DMS 273 treated with DMSO at 0.1 percent for 48 hours (cell line): Measurements from ENCODE around the gene CTSV.
"Not testable (repeated sequence)": the region's sequence is repeated elsewhere in the genome, so short reads cannot be mapped to it uniquely, and the experiment has no call there.

Source experiments
- DNase-seq: peaks from one replicate; lab custom pipeline; 2025; lab: John Stamatoyannopoulos, UW

CTSV gene

DNA sequence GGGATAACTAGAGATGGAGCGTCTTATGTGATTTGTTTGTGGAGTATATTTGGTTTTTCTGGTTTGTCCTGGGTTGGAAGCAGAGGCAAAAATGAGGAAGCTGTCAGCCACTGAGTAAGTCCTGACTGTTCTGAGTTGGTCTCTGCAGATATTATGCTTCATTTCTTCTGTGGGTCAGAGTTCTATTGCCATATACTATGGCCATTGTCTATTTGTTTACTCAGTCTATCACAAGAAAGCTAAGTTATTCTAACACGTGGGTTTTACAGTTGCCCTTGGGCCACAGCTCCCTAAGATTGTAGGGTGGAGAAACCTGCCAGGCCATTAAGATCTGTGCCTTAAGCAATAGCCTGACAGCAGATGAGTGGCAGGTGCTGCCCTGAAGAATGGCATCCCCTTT, 3.0 kb upstream of the CTSV start:
- no peak for DNase-seq

DNA sequence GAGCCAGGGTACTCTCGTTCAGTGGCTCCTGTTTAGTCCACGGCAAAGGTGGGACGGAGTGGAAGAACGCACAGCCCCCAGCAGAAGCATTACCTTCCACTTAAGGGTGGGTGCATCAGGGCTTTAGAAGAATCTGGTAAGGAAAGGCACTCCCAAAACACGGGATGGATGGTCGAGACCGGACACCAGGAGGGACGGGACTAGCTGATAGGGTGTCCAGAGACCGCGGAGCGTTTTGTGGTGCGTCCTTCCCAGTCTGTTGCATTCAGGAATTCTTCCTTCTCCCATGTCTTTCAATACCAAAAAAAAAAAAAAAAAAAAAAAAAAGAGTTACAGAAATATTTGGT, 545 bp upstream of the CTSV start:
- no peak for DNase-seq

DNA sequence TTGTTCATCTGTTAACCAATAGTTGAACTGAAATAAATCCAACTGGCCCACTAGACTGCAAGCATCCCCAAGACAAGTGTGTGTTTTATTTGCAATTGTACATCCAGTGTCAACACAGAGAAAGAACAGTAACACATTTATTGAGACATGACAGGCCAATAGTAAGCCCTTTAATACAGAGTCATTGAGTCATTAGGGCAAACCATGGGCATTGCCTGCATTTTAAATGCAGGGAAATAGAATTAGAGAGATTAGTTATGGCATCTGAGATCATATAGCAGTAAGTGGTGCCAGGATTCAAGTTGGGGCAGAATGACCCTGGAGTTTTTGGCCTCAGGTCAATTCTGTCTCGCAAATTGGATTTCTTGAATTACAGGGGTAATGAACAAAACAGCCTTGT, 15.4 kb downstream of the CTSV start:
- not testable (repeated sequence) for DNase-seq

DNA sequence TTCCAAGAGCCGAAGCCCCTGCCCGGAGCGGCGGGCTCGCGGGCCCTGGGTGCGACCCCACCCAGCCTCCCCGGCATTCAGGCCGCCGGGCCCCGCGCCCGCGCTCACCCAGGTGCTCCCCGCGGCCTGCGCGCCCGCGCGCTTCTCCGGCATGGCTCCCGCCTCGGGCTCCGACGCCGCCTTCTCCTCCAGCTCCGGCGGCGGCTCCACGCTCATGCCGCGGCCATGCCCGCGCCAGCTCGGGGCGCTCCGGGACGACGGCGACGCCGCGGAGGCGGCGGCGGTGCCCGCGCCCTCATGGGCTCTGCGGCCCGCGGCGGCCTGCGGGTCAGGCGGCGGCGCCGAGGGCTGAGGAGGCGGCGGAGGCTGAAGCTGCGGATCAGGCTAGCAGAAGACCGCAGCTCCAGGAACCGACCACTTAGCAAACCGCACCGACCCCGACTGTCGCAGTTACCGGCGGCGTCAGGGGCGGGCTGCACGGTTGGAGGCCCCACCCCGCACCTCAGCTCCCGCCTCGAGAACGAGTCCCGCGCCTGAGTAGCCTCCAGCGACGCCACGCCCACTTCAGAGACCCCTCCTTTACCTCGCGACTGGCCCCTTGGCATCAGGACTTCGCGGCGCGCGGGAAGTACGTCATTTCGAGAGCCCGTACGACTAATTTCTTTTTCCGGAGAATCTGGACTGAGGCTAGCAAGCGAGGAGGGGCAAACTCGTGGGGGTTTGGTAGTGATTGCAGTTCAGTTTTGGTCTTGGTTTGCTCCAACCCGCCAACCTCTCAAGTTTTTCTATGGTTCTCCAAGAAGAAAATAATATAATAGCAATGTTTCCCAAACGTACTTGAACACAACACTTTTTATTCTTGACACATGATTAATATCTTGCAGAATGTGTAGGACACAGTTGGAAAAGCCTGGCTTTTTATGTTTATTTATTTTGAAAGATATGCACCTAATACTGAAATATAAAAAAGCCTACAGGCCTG, 25.5 kb downstream of the CTSV start:
- DNase-seq, result peak; percentile 75

DNA sequence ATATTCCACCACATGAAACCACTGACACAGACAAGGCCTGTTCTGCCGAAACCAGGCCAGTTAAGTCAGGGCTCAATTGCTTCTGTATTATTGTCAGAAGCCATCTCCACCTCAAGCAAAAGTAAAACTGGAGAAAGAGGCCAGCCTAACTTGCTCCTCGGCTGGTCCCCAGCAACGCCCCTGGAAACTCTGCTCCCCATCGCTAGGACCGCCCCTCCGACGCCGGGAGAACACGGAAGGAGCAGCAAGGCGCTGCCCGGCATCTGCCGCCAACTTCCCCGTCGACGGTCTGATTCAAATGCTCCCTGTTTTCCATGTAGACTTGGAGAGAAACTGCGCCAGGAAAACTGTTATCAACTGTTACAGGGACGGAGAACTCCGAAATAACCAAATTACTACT, 26.3 kb downstream of the CTSV start:
- DNase-seq, result not testable (repeated sequence)

DNA sequence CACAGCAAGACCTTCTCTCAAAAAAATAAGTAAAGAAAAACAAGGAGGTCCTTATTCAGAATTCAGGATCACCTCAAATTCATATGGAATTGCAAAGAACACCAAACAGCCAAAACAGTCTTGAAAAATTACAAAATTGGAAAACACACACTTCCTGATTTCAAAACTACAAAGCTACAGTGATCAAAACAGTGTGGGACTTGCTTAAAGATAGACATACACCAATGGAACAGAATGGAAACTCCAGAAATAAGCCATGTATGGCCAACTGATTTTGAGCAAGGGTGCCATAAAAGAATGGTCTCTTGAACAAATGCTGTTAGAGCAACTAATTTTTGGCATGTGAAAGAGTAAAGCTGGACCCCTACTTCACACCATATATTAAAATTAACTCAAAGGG, 36.7 kb downstream of the CTSV start:
- DNase-seq, result not testable (repeated sequence)

DNA sequence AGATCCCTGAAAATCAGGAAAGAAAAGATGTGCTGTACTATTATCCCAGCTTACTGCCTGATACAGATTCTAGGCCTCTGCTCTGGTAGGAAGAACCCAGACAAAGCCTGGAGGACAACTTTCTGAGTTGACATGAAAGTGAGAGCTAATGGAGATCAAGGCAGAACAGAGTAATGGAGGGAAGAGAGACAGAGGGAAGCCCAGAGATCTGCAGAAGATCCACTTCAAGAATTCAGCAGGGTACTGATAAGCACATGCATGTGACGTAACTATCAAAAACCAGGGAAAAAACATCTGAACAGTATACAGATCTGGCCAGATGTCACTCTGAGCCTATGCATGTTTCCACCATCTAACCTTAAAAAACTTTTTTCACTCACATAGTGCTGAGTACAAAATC, 37.6 kb downstream of the CTSV start:
- not testable (repeated sequence) for DNase-seq

DNA sequence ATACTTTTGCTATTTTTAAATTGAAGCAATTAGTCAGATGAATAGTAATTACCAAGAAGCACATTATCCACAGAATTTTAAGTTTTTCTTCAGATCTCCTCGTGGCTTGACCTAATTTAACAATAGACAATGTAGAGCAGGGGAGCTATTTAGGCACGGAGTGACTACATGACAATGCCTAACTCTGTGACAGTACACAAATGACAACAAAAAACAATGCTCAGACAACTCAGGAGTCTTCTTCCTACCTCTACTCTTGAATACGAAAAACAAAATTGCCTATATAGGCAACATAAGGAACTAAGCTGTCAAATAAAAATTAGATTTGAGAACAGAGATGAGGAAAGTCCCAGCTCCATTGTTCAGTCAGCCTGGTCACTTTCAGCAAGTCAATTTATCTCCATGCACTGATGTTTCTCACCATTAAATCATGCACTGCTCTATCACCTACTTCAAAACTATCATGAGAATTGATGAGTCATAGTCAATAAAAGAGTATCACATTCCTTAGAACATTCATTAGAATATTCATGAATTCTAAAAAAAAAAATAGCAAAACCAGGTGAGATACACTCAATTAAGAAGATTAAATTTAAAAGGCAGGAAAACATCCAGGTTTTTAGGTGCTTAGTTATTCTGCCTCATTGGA, 38.7 kb downstream of the CTSV start:
- not testable (repeated sequence) for DNase-seq

DNA sequence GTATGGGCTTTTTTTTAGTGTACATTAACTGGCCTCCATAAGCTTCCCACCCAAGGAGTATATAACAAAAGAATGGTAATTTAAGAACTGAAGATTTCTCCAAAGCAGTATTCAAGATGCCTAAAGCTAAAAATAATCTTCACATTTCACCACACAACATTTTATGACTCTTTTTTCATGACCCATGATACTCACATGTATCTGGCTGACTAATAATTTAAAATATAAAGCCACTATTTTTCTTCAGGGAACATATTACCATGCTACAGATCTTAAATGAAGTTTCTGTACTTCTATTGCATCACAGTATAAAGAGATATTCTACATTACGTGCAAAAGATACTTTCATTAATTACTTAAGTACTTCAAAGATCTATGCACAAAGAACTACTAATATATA, 39.2 kb downstream of the CTSV start:
- not testable (repeated sequence) for DNase-seq

DNA sequence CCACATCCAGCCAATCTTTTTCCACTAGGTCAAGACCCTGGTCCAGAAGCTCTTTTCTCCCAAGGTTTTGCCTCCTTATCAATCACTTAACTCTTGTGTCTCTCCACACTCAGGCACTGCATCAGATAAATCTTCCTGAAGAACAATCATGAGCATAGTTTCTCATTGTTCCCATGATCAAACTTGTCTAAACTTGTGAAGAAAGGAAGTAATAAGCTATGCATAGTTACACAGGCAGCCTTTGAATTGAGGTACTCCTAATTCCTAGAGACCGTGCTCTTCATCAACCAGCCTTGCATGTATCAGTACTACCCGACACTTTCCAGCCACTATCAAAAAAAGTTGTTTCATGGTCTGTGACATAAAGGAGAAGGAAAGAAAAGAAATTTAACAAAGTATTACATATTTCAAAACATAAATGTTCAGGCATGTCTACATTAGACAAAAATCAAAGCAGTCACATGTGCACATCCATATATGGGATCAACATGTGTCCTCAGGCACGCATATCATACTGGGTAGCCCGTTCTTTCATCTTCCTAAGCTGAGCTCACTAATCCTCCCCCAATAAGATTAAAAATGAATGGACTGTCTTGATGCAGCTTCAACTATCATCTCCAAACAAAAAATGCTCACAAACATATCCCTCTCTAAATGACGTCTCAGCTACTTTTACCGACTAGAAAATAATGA, 41.8 kb downstream of the CTSV start:
- DNase-seq, result not testable (repeated sequence)

DNA sequence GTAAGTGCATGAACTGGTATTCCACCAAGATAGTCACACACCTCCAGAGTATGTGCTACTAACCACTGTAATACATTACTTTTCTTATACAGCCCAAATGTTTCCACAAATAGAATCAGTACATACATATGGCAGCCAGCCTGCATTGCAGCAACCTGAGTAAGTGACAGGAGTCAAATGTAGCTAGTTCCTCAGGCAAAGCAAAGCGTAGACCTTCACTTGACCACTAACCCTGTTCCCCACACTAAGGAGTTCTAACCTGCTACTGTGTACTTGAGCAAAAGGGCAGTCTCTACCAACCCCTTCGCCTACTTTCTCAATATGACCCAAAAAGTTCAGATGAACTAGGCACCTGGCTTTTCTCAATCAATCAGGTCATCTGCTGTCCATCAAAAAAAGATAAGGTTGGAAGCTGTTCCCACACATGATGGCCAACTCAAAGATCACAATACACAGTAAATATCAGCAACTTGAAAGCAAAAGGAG, 44.4 kb downstream of the CTSV start:
- not testable (repeated sequence) for DNase-seq

DNA sequence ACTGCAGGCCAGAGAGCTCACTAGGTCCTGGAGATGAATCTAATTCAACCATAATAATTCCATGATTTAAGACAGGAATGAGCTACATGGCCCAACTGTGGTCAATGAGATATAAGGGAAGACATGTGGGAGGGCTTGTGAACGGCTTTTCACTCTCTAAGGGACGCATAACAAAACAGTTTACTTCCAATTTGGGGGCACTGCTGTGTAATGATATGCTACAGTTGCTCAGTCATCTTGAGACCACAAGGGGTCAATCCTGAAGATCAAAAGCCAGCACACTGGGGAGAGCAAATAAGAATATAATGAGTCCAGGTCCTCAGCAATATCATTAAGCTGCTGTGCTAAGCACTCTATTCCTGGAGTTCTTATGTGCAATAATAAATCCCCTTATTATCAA, 46.6 kb downstream of the CTSV start:
- not testable (repeated sequence) for DNase-seq

DNA sequence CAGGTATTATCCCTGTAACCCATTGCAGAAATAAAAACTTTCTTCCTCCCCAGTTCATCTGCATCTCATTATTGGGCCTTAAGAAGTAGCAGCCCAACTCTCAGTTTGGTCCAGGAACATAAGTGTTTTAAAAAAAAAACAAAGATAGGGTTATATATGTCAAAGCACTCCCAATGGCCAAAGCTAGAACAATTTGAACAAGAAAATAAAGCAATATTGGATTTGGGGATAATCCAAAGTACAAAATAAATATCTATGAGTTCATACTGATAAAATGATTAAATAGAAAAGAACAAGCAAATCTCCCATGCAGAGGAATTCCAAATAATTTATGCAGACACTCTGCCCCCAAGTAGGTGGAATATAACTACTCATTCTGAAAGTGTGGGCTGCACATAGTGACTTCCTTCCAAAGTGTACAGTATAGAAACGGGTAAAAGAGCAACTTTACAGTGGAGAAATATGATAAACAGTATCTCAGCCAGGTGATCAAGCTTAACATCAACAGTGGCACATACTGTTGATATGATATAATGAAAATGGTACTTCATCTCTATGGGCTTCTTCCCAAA, 49.1 kb downstream of the CTSV start:
- not testable (repeated sequence) for DNase-seq

DNA sequence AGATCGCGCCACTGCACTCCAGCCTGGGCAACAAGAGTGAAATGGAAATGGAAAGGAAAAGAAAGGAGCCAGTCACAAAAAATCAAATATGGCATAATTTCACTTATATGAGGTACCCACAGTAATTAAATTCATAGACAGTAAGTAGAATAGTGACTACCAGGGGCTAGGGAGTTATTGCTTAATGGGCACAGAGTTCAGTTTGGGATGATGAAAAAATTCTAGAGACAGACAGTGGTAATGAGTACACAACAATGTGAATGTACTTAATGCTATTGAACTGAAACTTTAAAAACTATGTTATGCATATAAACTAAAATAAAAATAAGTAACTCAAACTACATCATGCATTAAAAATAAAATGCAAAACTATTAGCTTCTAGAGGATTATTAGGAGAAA, 54.1 kb downstream of the CTSV start:
- not testable (repeated sequence) for DNase-seq

DNA sequence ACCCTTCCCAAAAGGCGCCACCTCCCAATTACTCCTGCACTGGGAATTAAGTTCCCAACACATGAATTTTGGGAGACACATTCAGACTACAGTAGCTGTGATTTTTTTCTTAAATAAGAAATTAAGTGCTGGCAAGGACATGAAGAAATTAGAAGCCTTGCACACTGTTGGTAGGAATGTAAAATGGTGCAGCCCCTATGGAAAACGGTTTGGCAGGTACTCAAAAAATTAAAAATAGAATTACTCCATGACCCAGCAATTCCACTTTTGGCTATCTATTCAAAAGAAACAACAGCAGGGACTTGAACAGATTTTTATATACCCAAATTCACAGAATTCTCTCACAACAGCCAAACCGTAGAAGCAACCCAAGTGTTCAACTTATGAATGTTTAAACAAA, 54.8 kb downstream of the CTSV start:
- DNase-seq, result not testable (repeated sequence)

DNA sequence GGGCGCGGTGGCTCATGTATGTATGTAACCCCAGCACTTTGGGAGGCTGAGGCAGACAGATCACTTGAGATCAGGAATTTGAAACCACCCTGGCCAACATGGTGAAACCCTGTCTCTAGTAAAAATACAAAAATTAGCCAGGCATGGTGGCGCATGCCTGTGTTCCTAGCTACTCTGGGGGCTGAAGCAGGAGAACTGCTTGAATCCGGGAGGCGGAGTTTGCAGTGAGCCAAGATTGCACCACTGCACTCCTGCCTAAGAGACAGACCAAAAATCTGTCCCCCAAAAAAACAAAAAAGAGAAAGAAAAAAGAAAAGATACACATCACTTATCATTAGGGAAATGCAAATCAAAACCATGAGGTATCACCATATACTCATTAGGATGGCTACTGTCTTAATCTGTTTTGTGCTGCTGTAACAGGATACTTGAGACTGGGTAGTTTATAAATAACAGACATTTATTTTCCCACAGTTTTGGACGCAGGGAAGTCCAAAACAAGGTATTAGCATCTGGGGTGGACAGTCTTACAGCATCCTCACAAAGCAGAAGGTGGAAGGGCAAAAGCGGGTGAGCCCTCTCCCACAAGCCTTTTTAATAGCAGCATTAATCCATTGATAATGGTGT, 55.3 kb downstream of the CTSV start:
- DNase-seq, result not testable (repeated sequence)
